Endodermal cell (in vitro differentiated cells): Measurements from ENCODE around the gene AACS. TPM values are rescaled to one million over a fixed set of nuclear protein-coding genes. Genes with fewer than 3 reads are reported as not detected.

Experiments
- DNase-seq: peaks from one replicate; pipeline ENCODE4 v3.0.0-alpha.2; 2017
- H3K27ac ChIP-seq: 2 replicates; pipeline ENCODE4 v1.5.1; 2013; ENCODE audit warnings: mild to moderate bottlenecking, low read depth, low read length, moderate library complexity
- H3K27me3 ChIP-seq: 2 replicates; pipeline ENCODE4 v1.6.1; 2013; ENCODE audit warnings: mild to moderate bottlenecking, low read length, moderate library complexity; ENCODE audit not compliant: insufficient read depth, control insufficient read depth, poor library complexity, severe bottlenecking
- H3K36me3 ChIP-seq: 2 replicates; pipeline ENCODE4 v1.7.0; 2013; ENCODE audit warnings: mild to moderate bottlenecking, low read length, moderate library complexity; ENCODE audit not compliant: control insufficient read depth, insufficient read depth
- H3K4me1 ChIP-seq: one replicate; pipeline ENCODE4 v1.7.0; 2013; ENCODE audit warnings: low read length; ENCODE audit not compliant: control insufficient read depth, insufficient read depth
- H3K4me3 ChIP-seq: 2 replicates; pipeline ENCODE4 v1.5.1; 2013; ENCODE audit warnings: mild to moderate bottlenecking, low read length, moderate library complexity
- H3K9ac ChIP-seq: 2 replicates; pipeline ENCODE4 v1.6.1; 2013; ENCODE audit warnings: mild to moderate bottlenecking, low read length, moderate library complexity; ENCODE audit not compliant: poor library complexity, severe bottlenecking; ENCODE audit errors: extremely low read depth
- H3K9me3 ChIP-seq: 2 replicates; pipeline ENCODE4 v1.6.1; 2013; ENCODE audit warnings: mild to moderate bottlenecking, low read length, moderate library complexity; ENCODE audit not compliant: control insufficient read depth
- H3K27ac Mint-ChIP-seq: 2 replicates; pipeline ENCODE4 v1.8.0; 2020; ENCODE audit warnings: mixed read lengths
- H3K27me3 Mint-ChIP-seq: 2 replicates; pipeline ENCODE4 v1.8.0; 2021; ENCODE audit warnings: mild to moderate bottlenecking, mixed read lengths; ENCODE audit not compliant: insufficient read depth
- H3K36me3 Mint-ChIP-seq: 2 replicates; pipeline ENCODE4 v1.8.0; 2020; ENCODE audit warnings: low read depth, mixed read lengths
- H3K4me1 Mint-ChIP-seq: 2 replicates; pipeline ENCODE4 v1.8.0; 2020; ENCODE audit warnings: mixed read lengths
- H3K4me3 Mint-ChIP-seq: 2 replicates; pipeline ENCODE4 v1.8.0; 2020; ENCODE audit warnings: mild to moderate bottlenecking, moderate library complexity, mixed read lengths
- H3K9me3 Mint-ChIP-seq: 2 replicates; pipeline ENCODE4 v1.8.0; 2020; ENCODE audit warnings: mild to moderate bottlenecking, mixed read lengths
- CTCF ChIP-seq: fragments of 200-600 bp; sonication (generic); conservative IDR thresholded peaks from 2 replicates; pipeline ENCODE4 v1.5.0; 2021; ENCODE audit warnings: antibody characterized with exemption, mild to moderate bottlenecking
- WGBS, 2 experiments: methylation state at CpG; one replicate each; pipeline versions ENCODE4 v1.1.5 to v1.1.7; 2013; ENCODE audit warnings: missing lambda C conversion rate in 2 of 2, mixed read lengths in 1 of 2; ENCODE audit not compliant: insufficient coverage in 1 of 2, insufficient read length in 1 of 2; 5-methylcytosine and 5-hydroxymethylcytosine counted together
- total RNA-seq, 2 donors: library from RNA; stranded (reverse); fragmentation: NEBNext Ultra II Directional in 1 of 2; extraction: Animal tissue kit (Norgen Biotek cat#: 25700) in 1 of 2; gene quantifications; 2 replicates in 1 of 2; 3 replicates in 1 of 2; pipeline ENCODE4 v1.2.1, GENCODE V29; 2021

The AACS gene
- total RNA-seq, 2 donors from 2014 or later: 55.4 to 71.9 TPM

DNA sequence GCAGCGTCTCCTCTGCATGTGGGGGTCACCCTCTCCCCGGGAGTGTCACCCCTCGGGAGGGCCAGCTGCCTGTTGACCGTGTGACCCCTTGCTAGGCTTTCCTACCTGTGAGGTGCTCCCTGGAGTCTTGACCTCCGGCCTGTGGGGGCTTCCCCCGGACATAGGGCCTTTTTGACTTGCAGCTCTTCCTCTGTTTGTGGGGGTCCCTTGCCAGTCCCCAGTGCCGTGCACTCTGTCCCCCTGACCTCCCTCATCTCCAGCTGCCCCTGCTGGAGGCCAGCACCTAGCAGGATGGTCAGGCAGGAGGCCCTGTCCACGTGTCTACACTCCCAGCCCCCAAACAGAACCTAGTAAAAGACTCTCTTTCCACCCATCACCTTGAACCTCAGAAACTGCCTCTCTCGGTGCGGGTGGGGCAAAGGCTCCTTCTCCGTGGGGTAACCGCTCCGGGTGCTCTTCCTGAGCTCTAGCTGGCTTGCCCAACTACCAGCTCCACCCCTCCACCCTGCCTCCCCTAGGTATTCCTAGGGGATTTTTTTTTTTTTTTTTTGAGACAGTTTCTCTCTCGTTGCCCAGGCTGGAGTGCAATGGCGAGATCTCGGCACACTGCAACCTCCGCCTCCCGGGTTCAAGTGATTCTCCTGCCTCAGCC is 810 bp downstream of the AACS start:
- TF ChIP-seq CTCF: no peak
- Mint-ChIP-seq H3K36me3 (peaks cover 17% of the 10 kb centered on the region), H3K4me1 (peaks cover 21% of the 10 kb centered on the region), H3K27me3 (no peaks in the 10 kb centered on the region), H3K27ac (peak overlapping the region; percentile 76), H3K9me3 (peaks cover 15% of the 10 kb centered on the region), H3K4me3 (peak overlapping the region; percentile 79)
- no peak overlapping the region for H3K27ac ChIP-seq
- WGBS, 2 experiments: 33 to 47% methylated on average over 4 to 18 of the region's 18 CpGs
- peak; percentile 69 for DNase-seq
- H3K27me3 ChIP-seq: no peaks in the 10 kb centered on the region
- H3K4me3 ChIP-seq: peak overlapping the region; percentile 89
- H3K9me3 ChIP-seq: peaks cover 7% of the 10 kb centered on the region
- H3K36me3 ChIP-seq: peaks cover 15% of the 10 kb centered on the region
- peak overlapping the region; percentile 73 for H3K9ac ChIP-seq
- no peaks in the 10 kb centered on the region for H3K4me1 ChIP-seq

DNA sequence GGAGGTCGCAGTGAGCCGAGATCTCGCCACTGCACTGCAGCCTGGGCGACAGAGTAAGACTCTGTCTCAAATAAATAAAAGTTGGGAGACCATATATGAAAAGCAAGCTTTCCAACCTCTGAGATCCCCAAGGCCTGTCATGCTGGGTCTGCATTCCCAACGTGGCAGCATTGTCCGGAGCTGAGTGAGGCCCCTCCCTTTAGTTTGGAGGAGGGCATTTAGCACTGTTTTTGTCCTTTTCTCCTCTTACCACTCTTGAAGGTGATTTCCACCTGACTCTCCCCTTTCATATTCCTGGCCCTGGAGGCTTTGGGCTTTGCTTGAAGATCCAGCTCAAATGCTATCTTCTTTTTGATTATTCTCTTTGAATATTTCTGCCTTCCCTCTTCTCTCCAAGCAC is 3.2 kb downstream of the AACS start:
- Histone ChIP-seq H3K4me1 (no peaks in the 10 kb centered on the region), H3K4me3 (no peak overlapping the region), H3K27me3 (no peaks in the 10 kb centered on the region), H3K9me3 (no peaks in the 10 kb centered on the region), H3K36me3 (peaks cover 31% of the 10 kb centered on the region), H3K27ac (no peak overlapping the region), H3K9ac (no peak overlapping the region)
- WGBS, 2 experiments: 82 to 100% methylated on average over 4 to 6 of the region's 6 CpGs
- no peak for TF ChIP-seq CTCF
- no peaks in the 10 kb centered on the region for H3K27me3 Mint-ChIP-seq
- H3K27ac Mint-ChIP-seq: no peak overlapping the region
- H3K9me3 Mint-ChIP-seq: no peaks in the 10 kb centered on the region
- peaks cover 21% of the 10 kb centered on the region for H3K4me1 Mint-ChIP-seq
- DNase-seq: no peak
- H3K36me3 Mint-ChIP-seq: peaks cover 33% of the 10 kb centered on the region
- no peak overlapping the region for H3K4me3 Mint-ChIP-seq

DNA sequence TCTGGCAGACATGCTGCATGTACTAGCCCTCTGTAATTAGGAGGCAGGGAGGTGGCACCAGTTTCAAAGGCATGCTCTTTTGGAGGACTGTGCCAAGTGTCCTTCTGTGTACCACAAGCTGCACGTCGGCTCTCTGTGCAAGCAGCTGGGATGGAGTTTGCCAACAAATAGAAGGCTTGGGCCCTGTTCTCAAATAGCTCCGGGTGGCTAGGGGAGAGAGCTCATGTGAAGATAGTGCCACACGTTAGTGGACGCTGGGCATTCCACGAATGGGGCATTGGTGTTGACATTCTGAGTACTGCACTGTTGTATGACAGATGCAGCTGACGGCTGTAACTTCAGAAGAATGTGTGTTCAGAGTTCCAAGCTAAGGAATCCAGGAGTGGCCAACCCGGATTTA is 4.4 kb downstream of the AACS start:
- H3K27ac Mint-ChIP-seq: no peak overlapping the region
- H3K36me3 ChIP-seq: peaks cover 39% of the 10 kb centered on the region
- H3K36me3 Mint-ChIP-seq: peaks cover 42% of the 10 kb centered on the region
- no peaks in the 10 kb centered on the region for H3K27me3 ChIP-seq
- H3K27ac ChIP-seq: no peak overlapping the region
- WGBS, 2 experiments: 95 to 97% methylated on average over 8 of the region's 8 CpGs
- H3K9ac ChIP-seq: no peak overlapping the region
- H3K4me1 Mint-ChIP-seq: peaks cover 17% of the 10 kb centered on the region
- no peak overlapping the region for H3K4me3 Mint-ChIP-seq
- DNase-seq: no peak
- no peak overlapping the region for H3K4me3 ChIP-seq
- H3K9me3 ChIP-seq: no peaks in the 10 kb centered on the region
- no peaks in the 10 kb centered on the region for H3K27me3 Mint-ChIP-seq
- no peaks in the 10 kb centered on the region for H3K4me1 ChIP-seq
- no peak for TF ChIP-seq CTCF
- H3K9me3 Mint-ChIP-seq: no peaks in the 10 kb centered on the region
